ENCODE measurements around the gene KRIT1. TPM values are rescaled to one million over a fixed set of nuclear protein-coding genes. Genes with fewer than 3 reads are reported as not detected.

KRIT1 gene
- total and polyA plus RNA-seq, 2 donors (not counting 3 experiments of a cell fraction or from before 2014, with no cell fraction given): 22.8 to 43.7 TPM

- intact Hi-C loops (cut with micrococcal nuclease) (no loop called here), dilution Hi-C loops (cut with MboI; ENCODE audit: extremely low pct_ligation_motif_present, low sequenced_read_pairs) (no loop called here)
- BruUV-seq (replicated peaks): no TSS peak
- no peaks in the 10 kb centered on the region for H3K9me3 ChIP-seq (replicated peaks; ENCODE audit: control insufficient read depth, insufficient read depth, low read length)
- no peak overlapping the region for H3K4me2 ChIP-seq (ENCODE audit: insufficient read depth, low read length)
- no peak overlapping the region for H3K9ac ChIP-seq (replicated peaks; ENCODE audit: extremely low read depth, insufficient read depth, low read length)
- no peaks in the 10 kb centered on the region for H3K79me2 ChIP-seq (ENCODE audit: control insufficient read depth, insufficient read depth, low read length)
- no peak overlapping the region for H3K27ac ChIP-seq (ENCODE audit: insufficient read depth, low read depth, low read length)
- no peaks in the 10 kb centered on the region for H3K9me1 ChIP-seq (replicated peaks; ENCODE audit: control insufficient read depth, extremely low read depth, insufficient read depth, low read length)
- DNase-seq (ENCODE audit: low read depth, low spot score) (no peak), FAIRE-seq (no peak)
- CTCF ChIA-PET: no interaction called here
- H3K4me1 ChIP-seq (ENCODE audit: control insufficient read depth, extremely low read depth, insufficient read depth, low read length): no peaks in the 10 kb centered on the region
- no peak overlapping the region for H2AFZ ChIP-seq (ENCODE audit: low read depth, low read length)
- no peaks in the 10 kb centered on the region for H4K20me1 ChIP-seq (replicated peaks; ENCODE audit: control insufficient read depth, extremely low read depth, insufficient read depth, low read length)
- H3K27me3 ChIP-seq (ENCODE audit: control insufficient read depth in 2 of 2, insufficient read depth in 2 of 2, low read length in 2 of 2): no peaks in the 10 kb centered on the region
- H3K36me3 ChIP-seq (ENCODE audit: control insufficient read depth in 2 of 2, extremely low read depth in 1 of 2, insufficient read depth in 2 of 2, low read length in 2 of 2): peaks cover 2 to 4% of the 10 kb centered on the region in 2 experiments
- H3K4me3 ChIP-seq (replicated peaks in 1 of 3; ENCODE audit: insufficient read depth in 1 of 3, low read depth in 1 of 3, low read length in 3 of 3): no peak overlapping the region
- POLR2A ChIA-PET: no interaction called here
- no peak for TF ChIP-seq GATA2 (IDR thresholded peaks at IDR 0.05; ENCODE audit: insufficient read depth, insufficient read length, low read depth, low read length)
- TF ChIP-seq CTCF (IDR thresholded peaks at IDR 0.05; ENCODE audit: extremely low read depth in 1 of 2, insufficient read depth in 1 of 2, low read depth in 1 of 2, low read length in 2 of 2): no peak
- no peak for TF ChIP-seq MYC (IDR thresholded peaks at IDR 0.05; ENCODE audit: low read depth, low read length)
- TF ChIP-seq FOS (IDR thresholded peaks at IDR 0.05; ENCODE audit: borderline replicate concordance, insufficient read depth, low read length): no peak
- no peak for TF ChIP-seq EZH2 (IDR thresholded peaks at IDR 0.05; ENCODE audit: borderline replicate concordance, low read depth, low read length, severe bottlenecking)
- no peak for TF ChIP-seq POLR2A (IDR thresholded peaks at IDR 0.05; ENCODE audit: low read depth, low read length)
- no peak for TF ChIP-seq JUN (IDR thresholded peaks at IDR 0.05; ENCODE audit: borderline replicate concordance, insufficient read depth, insufficient read length, low read depth)
- no peak for TF ChIP-seq POLR2AphosphoS5 (IDR thresholded peaks at IDR 0.05; ENCODE audit: insufficient read depth, low read depth, low read length)
- TF ChIP-seq, protein P1, sequence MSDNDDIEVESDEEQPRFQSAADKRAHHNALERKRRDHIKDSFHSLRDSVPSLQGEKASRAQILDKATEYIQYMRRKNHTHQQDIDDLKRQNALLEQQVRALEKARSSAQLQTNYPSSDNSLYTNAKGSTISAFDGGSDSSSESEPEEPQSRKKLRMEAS (IDR thresholded peaks at IDR 0.05; ENCODE audit: insufficient read depth, insufficient read length): no peak
Measured at GRCh38 chr7:92226981-92227380, 18.7 kb downstream of the KRIT1 start.
